LHCN-M2 (cell line): ENCODE measurements around the gene FICD. TPM values are rescaled to one million over a fixed set of nuclear protein-coding genes. Genes with fewer than 3 reads are reported as not detected.
"Not testable (repeated sequence)": the region's sequence is repeated elsewhere in the genome, so short reads cannot be mapped to it uniquely, and the experiment has no call there.

Source experiments
- DNase-seq: peaks from one replicate; pipeline ENCODE4 v3.0.0-alpha.2; 2012; ENCODE audit warnings: low read depth
- polyA plus RNA-seq: library from polyadenylated mRNA; unstranded; fragments of >200 nt; gene quantifications from one replicate; pipeline ENCODE4 v1.2.1, GENCODE V29; 2012; ENCODE audit warnings: missing spikeins
- total RNA-seq: library from RNA; depleted of rRNA; stranded (reverse); fragments of >200 nt; gene quantifications from 2 replicates; pipeline ENCODE4 v1.2.3, GENCODE V29; 2014; rRNA removed

The FICD gene
- 7.0 and 7.9 TPM in 2 replicates for total RNA-seq
- 5.4 TPM for polyA plus RNA-seq

GRCh38 chr12:108514973-108515814, at the start of gene FICD:
Gene FICD, plus strand, starts transcription at chr12:108515277. Its CDS starts 1,696 bp downstream, at chr12:108516973.
- DNase-seq, result peak; percentile 98

GRCh38 chr12:108465417-108465816, 49.7 kb upstream of the FICD start:
- no peak for DNase-seq

GRCh38 chr12:108468196-108468968, 46.7 kb upstream of the FICD start:
- peak; percentile 49 for DNase-seq

GRCh38 chr12:108473400-108474055, 41.5 kb upstream of the FICD start:
- no peak for DNase-seq

- no peak for DNase-seq
These were observed 39.7 kb upstream of the FICD start for GRCh38 chr12:108475396-108475795.

GRCh38 chr12:108477055-108477880, 37.8 kb upstream of the FICD start:
- no peak for DNase-seq

- DNase-seq, result no peak
These were observed 37.2 kb upstream of the FICD start for GRCh38 chr12:108477881-108478259.

GRCh38 chr12:108478611-108479206, 36.4 kb upstream of the FICD start:
- no peak for DNase-seq

GRCh38 chr12:108479364-108480070, 35.6 kb upstream of the FICD start:
- DNase-seq, result no peak

- peak; percentile 48 for DNase-seq
These were observed 32.3 kb upstream of the FICD start for GRCh38 chr12:108482717-108483212.

DNA sequence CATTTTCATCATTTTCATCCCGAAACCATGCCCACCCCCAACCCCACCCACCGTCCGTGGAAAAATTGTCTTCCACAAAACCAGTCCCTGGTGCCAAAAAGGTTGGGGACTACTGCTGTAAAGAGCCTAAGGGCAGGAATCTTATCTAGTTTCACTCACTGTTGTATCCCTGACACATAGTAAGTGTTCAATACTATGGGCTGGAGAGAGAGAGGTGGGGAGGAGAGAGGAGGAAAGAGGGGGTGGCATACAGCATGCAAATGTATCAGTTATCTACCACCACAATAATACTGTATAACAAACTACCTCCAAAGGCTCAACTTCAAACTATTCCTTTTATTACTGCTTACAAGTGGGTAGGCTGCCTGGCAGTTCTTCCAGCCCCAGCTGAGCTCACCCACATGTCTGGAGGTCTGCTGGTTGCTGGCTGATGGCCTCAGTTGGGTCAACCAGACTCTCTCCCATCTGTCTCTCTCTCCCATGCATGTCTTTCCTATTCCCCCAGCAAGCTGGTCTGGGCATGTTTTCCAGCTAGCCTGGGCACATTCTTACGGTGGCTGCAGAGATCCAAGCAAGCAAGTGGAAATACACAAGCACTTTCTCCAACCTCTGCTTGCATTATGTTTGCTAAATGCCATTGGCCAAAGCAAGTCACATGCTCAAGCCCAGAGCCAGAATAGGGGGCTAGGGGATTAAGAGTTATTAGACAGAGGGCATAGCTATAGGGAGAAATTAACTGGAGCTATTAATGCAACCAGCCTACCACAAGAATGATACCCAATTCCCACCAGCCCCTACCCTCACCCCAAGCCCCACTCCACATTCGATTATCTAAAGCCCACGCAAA, 31.6 kb upstream of the FICD start:
- DNase-seq, result no peak

GRCh38 chr12:108484431-108484830, 30.6 kb upstream of the FICD start:
- no peak for DNase-seq

GRCh38 chr12:108484845-108485244, 30.2 kb upstream of the FICD start:
- DNase-seq, result no peak

DNA sequence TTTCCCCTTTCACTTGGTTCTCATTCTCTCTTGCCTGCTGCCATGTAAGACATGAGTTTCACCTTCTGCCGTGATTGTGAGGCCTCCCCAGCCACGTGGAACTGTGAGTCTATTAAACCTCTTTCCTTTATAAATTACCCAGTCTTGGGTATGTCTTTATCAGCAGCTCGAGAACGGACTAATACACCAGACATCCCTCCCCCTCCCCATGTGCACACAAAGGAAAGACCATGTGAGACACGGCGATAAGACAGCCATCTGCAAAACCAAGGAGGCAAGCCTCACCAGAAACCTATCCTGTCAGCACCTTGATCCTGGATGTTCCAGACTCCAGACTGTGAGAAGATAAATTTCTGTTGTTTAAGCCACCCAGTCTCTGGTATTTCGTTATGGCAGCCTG, 29.7 kb upstream of the FICD start:
- DNase-seq, result not testable (repeated sequence)

- not testable (repeated sequence) for DNase-seq
These were observed 28.0 kb upstream of the FICD start for GRCh38 chr12:108487029-108487428.

DNA sequence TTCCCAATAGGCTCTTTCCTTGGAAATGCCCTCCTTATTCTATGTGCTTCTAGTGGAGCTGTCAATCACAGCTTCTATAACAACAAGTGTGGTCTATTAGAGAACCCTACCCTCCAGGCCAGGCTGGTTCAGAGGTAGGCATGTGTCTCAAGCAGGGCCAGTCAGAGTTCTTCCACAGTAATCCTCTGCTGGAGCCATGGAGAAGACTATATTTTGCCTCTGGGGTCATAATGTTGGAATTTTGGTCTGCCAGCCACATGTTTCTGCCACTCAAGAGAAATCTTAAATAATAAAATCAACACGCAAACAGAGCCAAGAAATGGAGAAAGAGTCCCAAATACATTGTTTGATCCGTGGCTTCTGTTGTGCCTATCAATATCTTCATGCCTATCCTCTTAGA, 23.8 kb upstream of the FICD start:
- DNase-seq, result peak; percentile 12

GRCh38 chr12:108495054-108495453, 20.0 kb upstream of the FICD start:
- peak; percentile 54 for DNase-seq

DNA sequence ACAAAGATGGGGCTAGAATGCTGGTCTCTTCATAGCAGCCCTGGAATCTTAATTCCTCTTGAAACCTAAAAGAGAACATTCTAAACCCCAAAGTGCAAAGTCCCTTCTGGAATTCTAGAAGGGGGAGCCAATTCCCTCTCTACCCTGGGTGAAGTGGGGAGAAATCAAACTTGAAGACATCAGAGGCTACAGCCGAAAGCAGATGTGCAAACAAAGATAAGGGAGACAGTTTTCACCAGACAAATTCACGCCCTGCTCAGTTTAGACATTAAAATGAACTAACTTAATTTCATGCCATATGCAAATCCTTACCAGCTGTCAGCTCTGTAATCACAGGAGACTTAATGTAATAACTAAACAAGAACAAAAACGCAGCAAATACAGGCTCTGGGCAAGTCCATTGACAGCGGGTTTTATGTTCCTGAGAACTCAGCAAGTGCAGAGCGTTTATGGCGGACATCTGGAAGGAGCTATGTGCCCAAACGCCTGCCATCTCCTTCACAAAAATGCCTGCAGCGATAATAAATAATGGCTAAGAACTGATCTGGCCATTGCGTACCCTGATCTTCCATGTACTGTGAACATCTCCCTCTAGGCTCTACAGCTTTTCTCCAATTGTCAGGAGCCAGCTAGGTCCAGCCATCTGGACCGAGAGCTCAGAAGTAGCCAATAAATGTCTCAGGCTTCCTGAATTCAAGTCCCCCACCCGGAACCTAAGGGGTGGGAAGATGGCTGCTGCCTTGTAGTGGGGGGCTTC, 19.1 kb upstream of the FICD start:
- no peak for DNase-seq
